Prostate gland (tissue), 2 donors: ENCODE results near the gene OLFM1. TPM values are rescaled to one million over a fixed set of nuclear protein-coding genes. Genes with fewer than 3 reads are reported as not detected.

Experiments
- DNase-seq: peaks from one replicate; pipeline ENCODE4 v3.0.0-alpha.2; 2019; ENCODE audit warnings: low spot score
- H3K27ac ChIP-seq, 2 donors: fragments of 200-600 bp; sonication (generic); 2 replicates each; pipeline ENCODE4 v1.5.1; 2017 to 2019
- H3K27me3 ChIP-seq: fragments of 200-600 bp; sonication (generic); replicated peaks from 2 replicates; pipeline ENCODE4 v1.5.1; 2019; ENCODE audit not compliant: insufficient read depth
- H3K36me3 ChIP-seq, 2 donors: fragments of 200-600 bp; sonication (generic); 1 replicate in 1 of 2; 2 replicates in 1 of 2; pipeline versions ENCODE4 v1.5.1 to v1.8.1; 2017 to 2019
- H3K4me1 ChIP-seq: fragments of 200-600 bp; sonication (generic); replicated peaks from 2 replicates; pipeline ENCODE4 v1.5.1; 2019
- H3K4me3 ChIP-seq, 2 donors: fragments of 200-600 bp; sonication (generic); 2 replicates each; pipeline ENCODE4 v1.5.1; 2017 to 2019
- H3K9me3 ChIP-seq: fragments of 200-600 bp; sonication (generic); 2 replicates; pipeline ENCODE4 v1.5.1; 2017
- POLR2A ChIP-seq: fragments of 450-650 bp; IDR thresholded peaks from one replicate; pipeline ENCODE4 v1.6.1; 2016; ENCODE audit warnings: antibody characterized with exemption, mild to moderate bottlenecking
- POLR2AphosphoS5 ChIP-seq: sonication (generic); formaldehyde crosslinking; IDR thresholded peaks from one replicate; pipeline ENCODE4 v1.6.1; 2017; ENCODE audit warnings: antibody characterized with exemption
- WGBS: methylation state at CpG from one replicate; pipeline ENCODE4 v1.1.5; 2018; 5-methylcytosine and 5-hydroxymethylcytosine counted together
- intact Hi-C: fragments of 100-400 bp; cut with DNase I; formaldehyde crosslinking; loops from one replicate; pipeline ENCODE4 v1.14.2; 2022
- total RNA-seq, 2 donors: library from RNA; depleted of rRNA; stranded (reverse); fragments of >200 nt; gene quantifications; one replicate each; pipeline ENCODE4 v1.1.0, GENCODE V29; 2016
- TF ChIP-seq, protein P1 (sequence below), 4 experiments: fragments of 200-600 bp in 2 of 4; fragments of 450-650 bp in 2 of 4; sonication (generic) in 2 of 4; IDR thresholded peaks; 1 replicate in 3 of 4; 2 replicates in 1 of 4; pipeline ENCODE4 v1.5.1; 2016 to 2019; ENCODE audit warnings: antibody characterized with exemption in 4 of 4, mild to moderate bottlenecking in 2 of 4, moderate library complexity in 2 of 4

The OLFM1 gene
- total RNA-seq, 2 donors from 2014 or later: 11.7 to 23.3 TPM

DNA sequence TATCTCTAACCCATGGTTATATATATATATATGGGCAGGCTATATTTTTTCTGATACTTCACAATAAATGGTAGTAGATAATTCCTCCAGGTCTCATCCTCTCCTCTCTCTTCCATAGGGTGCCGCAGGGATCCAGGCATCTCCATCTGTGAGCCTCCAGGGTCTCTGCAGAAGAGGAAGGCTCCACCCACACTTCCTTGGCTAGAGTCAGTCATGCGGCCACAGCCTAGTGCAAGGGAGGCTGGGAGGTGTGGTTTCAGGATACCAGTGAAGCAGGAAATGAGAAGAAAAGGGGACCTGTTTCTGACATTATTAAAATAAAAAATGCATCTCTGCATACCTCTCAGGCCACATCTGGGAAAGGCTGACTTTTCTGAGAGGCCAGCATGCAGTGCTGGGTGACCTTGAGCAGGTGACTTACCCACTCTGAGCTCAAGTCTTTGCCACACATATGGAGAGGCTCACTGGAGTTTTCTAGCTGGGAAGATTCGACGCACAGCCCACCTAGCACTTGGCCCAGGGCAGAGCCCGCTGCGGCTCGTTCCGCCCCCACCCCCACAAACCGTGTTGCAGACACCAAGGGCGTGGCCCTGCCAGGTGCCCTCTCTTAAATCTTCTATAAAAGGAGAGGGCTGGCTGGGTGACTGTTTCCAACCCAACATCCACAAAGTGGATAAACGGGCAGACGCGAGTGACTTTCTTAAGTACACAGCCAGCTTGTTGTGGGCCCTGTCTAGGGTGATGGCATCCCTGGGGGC, 47.9 kb downstream of the OLFM1 start:
- H3K36me3 ChIP-seq: no peaks in the 10 kb centered on the region
- WGBS: 65% methylated on average over 13 of the region's 13 CpGs
- DNase-seq: no peak
- H3K9me3 ChIP-seq: no peaks in the 10 kb centered on the region
- intact Hi-C loops: no loop called here
- no peak overlapping the region for H3K27ac ChIP-seq
- H3K4me1 ChIP-seq: no peaks in the 10 kb centered on the region
- H3K4me3 ChIP-seq: no peak overlapping the region
- H3K27me3 ChIP-seq: peaks cover 9% of the 10 kb centered on the region
- no peak for TF ChIP-seq POLR2AphosphoS5

DNA sequence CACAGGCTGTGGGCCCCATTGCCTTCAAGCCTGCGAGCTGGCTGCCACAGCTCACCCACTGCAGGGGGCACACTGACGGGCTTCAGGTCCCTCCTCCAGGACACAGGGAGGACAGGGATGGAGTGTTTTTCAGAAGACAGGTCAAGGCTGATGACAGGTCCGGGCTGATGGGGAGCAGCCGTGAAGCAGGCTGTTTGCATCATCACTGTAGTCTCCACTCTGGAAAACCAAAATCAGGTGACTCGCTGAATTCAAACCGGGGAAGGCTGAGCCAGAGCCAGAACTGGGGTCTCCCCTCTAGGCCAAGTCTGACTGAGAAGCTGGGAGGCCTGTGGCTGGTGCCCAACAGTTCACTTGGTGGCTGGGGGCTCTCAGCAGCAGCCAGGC, 48.5 kb downstream of the OLFM1 start:
- no peaks in the 10 kb centered on the region for H3K9me3 ChIP-seq
- DNase-seq: no peak
- WGBS: 74% methylated on average over 6 of the region's 6 CpGs
- H3K27ac ChIP-seq: no peak overlapping the region
- no peaks in the 10 kb centered on the region for H3K4me1 ChIP-seq
- H3K27me3 ChIP-seq: peaks cover 9% of the 10 kb centered on the region
- no peak overlapping the region for H3K4me3 ChIP-seq
- intact Hi-C loops: no loop called here
- no peaks in the 10 kb centered on the region for H3K36me3 ChIP-seq
- no peak for TF ChIP-seq POLR2A
- no peak for TF ChIP-seq POLR2AphosphoS5
- TF ChIP-seq, protein P1, sequence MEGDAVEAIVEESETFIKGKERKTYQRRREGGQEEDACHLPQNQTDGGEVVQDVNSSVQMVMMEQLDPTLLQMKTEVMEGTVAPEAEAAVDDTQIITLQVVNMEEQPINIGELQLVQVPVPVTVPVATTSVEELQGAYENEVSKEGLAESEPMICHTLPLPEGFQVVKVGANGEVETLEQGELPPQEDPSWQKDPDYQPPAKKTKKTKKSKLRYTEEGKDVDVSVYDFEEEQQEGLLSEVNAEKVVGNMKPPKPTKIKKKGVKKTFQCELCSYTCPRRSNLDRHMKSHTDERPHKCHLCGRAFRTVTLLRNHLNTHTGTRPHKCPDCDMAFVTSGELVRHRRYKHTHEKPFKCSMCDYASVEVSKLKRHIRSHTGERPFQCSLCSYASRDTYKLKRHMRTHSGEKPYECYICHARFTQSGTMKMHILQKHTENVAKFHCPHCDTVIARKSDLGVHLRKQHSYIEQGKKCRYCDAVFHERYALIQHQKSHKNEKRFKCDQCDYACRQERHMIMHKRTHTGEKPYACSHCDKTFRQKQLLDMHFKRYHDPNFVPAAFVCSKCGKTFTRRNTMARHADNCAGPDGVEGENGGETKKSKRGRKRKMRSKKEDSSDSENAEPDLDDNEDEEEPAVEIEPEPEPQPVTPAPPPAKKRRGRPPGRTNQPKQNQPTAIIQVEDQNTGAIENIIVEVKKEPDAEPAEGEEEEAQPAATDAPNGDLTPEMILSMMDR (IDR thresholded peaks at IDR 0.05): no peak

GRCh38 chr9:135136481-135136880, 49.0 kb downstream of the OLFM1 start:
- H3K27ac ChIP-seq: no peak overlapping the region
- no peaks in the 10 kb centered on the region for H3K36me3 ChIP-seq
- peaks cover 9% of the 10 kb centered on the region for H3K27me3 ChIP-seq
- no peak for DNase-seq
- 63% methylated on average over 9 of the region's 9 CpGs for WGBS
- no peaks in the 10 kb centered on the region for H3K9me3 ChIP-seq
- H3K4me1 ChIP-seq: no peaks in the 10 kb centered on the region
- TF ChIP-seq POLR2A (no peak), POLR2AphosphoS5 (no peak)
- TF ChIP-seq, protein P1 (IDR thresholded peaks at IDR 0.05): no peak
- H3K4me3 ChIP-seq: no peak overlapping the region
- intact Hi-C loops: no loop called here

GRCh38 chr9:135136991-135137832, 49.7 kb downstream of the OLFM1 start:
- DNase-seq: no peak
- 47% methylated on average over 18 of the region's 18 CpGs for WGBS
- Histone ChIP-seq H3K4me1 (no peaks in the 10 kb centered on the region), H3K36me3 (no peaks in the 10 kb centered on the region), H3K4me3 (no peak overlapping the region), H3K9me3 (no peaks in the 10 kb centered on the region), H3K27me3 (peaks cover 9% of the 10 kb centered on the region), H3K27ac (no peak overlapping the region)
- intact Hi-C loops: no loop called here
- TF ChIP-seq POLR2A (no peak), POLR2AphosphoS5 (no peak)
- TF ChIP-seq, protein P1 (IDR thresholded peaks at IDR 0.05): no peak

GRCh38 chr9:135138078-135138855, 50.8 kb downstream of the OLFM1 start:
- intact Hi-C loops: no loop called here
- Histone ChIP-seq H3K4me3 (no peak overlapping the region), H3K9me3 (no peaks in the 10 kb centered on the region), H3K36me3 (no peaks in the 10 kb centered on the region), H3K27me3 (peaks cover 7% of the 10 kb centered on the region), H3K4me1 (no peaks in the 10 kb centered on the region), H3K27ac (no peak overlapping the region)
- TF ChIP-seq POLR2AphosphoS5 (no peak), POLR2A (no peak)
- TF ChIP-seq, protein P1 (IDR thresholded peaks at IDR 0.05): no peak
- WGBS: 93% methylated on average over 10 of the region's 10 CpGs
- DNase-seq: no peak
